NCI-H2107 treated with DMSO at 0.1 percent for 48 hours (cell line): ENCODE data around the gene USP53.
"Not testable (repeated sequence)": the region's sequence is repeated elsewhere in the genome, so short reads cannot be mapped to it uniquely, and the experiment has no call there.

Source experiments
- DNase-seq: peaks from one replicate; lab custom pipeline; 2025; ENCODE audit not compliant: unreplicated experiment; lab: John Stamatoyannopoulos, UW

USP53 gene

GRCh38 chr4:119271361-119272085, 59.0 kb downstream of the USP53 start:
- no peak for DNase-seq

GRCh38 chr4:119279541-119279940, 67.0 kb downstream of the USP53 start:
- DNase-seq, result not testable (repeated sequence)

- not testable (repeated sequence) for DNase-seq
Observed at GRCh38 chr4:119279945-119280344, 67.4 kb downstream of the USP53 start.

DNA sequence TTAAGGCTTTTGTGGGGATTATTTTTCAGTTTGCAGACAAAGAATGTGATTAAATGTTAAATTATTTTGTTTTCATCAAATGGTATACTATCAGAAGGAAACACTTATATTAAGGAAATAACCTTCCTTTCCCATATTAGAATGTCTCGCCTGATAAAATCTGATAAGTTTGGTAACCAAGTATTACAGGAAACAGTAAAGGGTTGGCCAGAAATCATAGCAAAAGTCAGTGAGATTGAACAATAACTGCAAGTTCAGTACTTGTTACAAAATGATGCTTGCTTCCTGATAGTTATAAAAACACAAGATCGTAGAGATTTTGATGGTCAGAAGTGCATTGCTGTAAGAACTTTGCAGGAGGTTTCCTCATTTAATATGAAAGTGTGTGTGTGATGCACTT, 68.9 kb downstream of the USP53 start:
- DNase-seq, result no peak

DNA sequence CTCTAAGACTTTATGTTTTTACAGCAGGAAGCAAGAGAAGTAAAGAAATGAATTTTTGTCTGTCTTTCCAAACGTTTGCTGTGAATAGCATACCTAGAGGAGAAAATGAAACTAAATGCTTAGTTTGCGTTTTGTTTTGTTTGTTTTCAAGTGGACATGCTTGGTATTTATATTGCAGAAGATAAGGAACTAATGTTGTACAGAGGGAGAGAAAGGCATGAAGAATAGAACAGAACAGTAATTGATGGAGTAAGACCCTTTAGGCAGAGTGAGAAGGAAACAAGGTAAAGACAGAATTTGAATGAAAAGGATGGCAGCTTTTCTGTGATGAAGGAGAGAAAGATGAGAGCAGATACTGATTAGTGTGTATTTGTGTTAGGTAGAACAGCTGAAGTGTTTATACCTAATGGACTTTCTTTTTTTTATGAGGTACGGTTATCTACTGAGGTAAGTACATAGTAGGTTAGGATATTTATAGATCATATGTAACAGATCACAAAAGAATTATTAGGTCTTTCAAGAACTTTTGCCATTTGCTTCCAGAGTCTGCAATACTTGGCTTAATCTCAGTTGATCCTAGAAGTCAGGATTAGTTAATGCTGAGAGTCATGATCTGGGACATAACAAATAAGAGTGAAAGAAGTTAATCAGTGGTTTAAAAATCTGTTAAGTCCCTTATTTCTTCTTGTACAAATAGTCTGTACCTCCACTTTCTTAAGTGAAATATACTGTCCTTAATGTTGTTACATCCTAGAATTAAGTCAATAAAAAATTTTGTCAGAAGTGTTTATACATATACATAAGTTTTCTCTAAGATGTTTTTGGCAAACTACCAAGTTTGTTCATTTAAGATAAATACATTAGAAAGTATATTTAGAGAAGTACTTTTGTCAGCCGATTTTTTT, 72.6 kb downstream of the USP53 start:
- DNase-seq, result no peak

DNA sequence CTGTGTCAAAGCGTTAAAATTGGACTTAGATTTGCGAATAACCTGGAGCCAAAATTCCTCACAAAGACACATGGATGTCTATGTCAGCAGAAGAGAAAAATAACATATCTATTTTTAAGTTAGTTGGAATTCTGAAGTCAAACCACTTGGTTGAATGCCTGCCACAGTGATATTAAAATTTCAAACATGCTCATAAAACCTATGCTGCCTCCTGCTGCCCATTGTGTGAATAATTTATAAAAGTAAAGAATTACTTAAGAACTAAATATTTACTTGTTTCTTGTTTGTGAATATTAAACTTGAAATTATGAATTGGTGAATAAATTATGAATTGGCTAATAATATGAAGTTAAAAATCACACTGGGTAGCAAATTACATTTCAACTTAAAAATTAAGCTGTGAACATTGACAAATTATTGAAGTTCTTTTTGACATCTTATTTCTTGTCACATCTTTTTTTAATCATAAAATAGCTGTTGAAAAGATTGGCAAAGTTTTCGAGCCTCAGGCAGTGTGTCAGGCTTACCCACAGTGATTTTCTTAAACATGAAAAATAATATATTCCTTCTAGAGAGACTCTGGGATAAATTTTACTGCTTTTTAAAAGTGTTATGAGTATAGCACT, 74.0 kb downstream of the USP53 start:
- no peak for DNase-seq

DNA sequence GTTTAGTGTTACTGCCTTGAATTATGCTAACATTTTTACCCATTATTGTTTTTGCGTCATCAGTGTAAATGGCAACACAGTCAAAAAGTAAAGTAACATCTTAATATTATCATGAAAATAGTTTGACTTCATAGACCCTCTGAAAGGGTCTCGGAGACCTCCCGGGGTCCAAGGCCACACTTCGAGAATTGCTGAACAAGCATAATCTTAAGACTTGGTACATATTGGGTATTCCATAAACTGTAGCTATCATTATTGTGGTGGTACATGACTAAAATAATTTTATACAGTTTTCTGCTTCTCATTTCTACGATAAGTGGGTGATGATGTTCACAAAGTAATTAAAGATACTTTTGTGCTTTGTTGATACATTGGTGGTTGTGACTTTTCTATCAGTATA, 76.8 kb downstream of the USP53 start:
- DNase-seq, result no peak

DNA sequence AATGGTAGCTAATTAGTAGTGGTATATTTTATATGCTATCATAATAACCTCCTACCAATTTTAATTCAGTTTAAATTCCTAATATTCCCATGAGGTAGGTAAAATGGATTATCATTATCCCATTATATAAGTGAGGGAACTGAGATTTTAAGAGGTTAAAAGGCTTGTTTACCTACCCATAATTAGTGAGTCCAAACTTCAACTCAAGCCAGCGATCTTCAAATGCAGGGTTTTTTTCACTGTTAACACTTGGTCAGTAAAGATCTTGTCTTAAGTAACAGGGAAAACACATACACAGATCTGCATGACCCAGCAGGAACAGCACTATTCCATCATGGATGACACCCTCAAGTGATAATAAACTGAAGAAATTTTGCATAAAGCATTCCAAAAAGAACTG, 78.1 kb downstream of the USP53 start:
- DNase-seq, result no peak

DNA sequence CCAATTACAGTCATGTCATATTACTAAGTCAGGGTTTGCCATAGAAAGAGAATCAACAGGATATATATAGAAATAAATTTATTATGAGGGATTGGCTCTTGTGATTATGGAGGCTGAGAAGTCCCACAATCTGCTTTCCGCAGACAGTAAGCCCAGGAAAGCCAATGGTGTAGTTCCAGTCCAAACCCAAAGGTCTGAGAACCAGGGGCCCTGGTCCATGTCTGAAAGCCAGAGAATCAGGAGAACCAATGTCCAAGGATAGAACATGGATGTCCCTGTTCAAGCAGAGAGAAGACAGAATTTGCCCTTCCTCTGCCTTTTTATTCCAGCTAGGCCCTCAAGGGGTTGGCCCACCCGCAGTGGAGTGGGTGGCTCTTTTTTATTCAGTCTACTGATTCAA, 83.8 kb downstream of the USP53 start:
- DNase-seq, result no peak

DNA sequence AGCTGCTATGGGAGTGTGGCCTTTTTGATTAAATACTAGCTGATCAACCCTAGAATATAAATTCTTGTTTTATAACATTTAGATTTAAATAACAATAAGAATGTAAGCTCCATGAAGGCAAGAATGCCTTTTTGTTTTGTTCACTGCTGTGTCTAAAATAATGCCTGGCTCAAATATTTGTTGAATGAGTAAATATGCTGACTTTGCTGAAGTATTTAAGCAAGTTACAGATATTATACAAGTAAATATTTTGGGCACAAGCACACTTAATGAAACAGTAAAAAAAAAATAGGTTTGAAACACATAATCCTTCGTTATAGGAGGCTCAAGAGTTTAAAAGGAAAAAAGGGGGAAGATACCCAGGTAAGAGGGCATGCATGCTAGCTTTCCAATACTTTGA, 85.3 kb downstream of the USP53 start:
- no peak for DNase-seq

- no peak for DNase-seq
Observed at GRCh38 chr4:119299260-119299671, 86.8 kb downstream of the USP53 start.

DNA sequence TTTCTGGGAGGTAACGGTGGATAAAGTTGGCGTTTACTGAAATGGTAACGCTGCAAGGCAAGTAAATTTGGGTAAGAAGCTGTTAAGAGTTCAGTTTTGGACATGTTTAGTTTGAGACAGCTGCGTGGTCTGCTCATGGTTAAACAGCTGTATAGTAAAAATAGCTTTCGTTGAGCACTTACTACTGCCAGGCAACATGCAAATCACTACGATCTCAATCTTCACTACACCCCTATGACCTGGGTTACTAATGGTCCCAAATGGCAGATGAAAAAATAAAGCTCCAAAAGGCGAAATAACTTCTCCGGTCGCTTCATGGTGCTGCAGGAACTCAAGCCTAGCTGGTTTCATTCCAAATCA, 87.2 kb downstream of the USP53 start:
- DNase-seq, result no peak

GRCh38 chr4:119300101-119300978, 87.8 kb downstream of the USP53 start:
- DNase-seq, result no peak

DNA sequence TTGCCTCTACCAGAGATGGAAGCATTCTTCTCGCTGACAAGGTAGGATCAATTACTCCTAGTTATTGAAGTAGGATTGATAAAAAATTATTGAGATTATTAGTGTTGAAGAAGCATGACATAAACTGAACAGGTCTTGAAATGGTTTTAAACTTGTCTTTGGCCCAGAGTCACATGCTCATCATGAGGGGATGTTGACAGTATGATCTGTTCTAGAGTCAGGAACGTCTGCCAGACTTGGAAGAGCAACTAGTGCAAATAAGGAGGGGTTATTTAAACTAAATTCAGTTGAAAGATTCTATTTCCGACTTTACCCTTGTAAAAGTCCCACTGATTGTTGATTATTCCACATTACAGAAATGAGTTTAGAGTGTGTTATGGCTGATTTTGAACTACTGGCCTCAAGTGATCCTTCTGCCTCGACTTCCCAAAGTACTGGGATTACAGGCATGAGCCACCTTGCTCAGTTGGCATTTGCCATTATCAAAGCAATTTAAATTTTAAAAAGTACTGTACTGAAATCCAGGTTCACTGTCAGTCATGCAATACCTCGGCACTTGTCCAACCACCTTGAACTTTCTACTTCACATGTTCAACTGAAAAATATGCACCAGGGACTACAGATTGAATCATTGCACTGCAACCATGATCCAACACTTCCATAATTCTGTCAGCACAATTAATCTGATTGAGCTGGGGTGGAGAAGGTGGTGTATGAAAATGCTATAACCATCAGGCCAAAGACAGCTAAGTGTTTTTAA, 89.7 kb downstream of the USP53 start:
- no peak for DNase-seq

GRCh38 chr4:119303587-119304305, 91.2 kb downstream of the USP53 start:
- no peak for DNase-seq

DNA sequence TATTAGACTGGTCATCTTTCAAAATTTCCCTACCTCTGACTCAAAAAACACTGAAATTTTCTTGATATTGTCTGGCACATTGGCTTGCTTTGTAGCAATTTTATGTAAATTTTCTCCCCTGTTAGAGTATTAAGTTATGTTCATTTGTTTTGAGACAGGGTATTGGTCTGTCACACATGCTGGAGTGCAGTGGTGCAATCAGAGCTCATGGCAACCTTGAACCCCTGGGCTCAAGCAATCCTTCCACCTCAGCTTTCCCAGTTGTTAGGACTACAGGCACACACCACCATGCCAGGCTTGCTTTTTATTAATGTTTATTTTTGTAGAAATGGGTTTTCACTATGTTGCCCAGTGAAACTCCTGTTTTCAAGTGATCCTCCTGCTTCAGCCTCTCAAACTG, 91.9 kb downstream of the USP53 start:
- no peak for DNase-seq

DNA sequence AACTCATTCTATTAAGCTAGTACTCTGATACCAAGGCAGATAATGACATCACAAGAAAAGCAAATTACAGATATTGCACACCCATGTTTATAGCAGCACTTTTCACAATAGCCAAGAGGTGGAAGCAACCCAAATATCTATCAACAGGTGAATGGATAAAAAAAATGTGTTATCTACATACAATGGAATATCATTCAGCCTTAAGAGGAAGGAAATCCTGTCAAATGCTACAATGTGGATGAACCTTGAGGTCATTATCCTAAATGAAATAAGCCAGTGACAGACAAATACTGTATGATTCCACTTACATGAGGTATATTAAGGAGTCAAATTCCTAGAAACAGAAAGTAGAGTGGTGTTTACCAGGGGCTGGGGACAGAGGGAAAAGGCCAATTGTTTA, 95.1 kb downstream of the USP53 start:
- DNase-seq, result no peak

DNA sequence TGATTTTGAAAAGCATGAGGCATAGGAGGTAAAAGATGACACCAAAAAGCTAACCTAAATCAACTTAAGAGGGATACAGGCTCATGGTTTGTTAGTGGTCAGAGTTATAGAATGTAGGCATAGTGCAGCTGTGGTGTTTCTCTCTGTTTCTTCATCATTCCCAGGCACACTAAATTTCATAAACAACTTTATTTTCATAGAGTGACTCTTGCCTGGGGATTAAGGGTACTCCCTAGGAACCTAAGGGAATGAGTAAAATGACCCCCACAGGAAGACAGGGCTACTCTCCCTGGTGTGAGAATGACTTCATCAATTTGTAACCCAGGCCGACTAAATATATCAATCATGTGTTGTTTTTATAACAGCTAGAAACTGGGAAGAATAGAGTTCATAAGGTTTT, 98.3 kb downstream of the USP53 start:
- DNase-seq, result no peak

GRCh38 chr4:119313237-119313636, 100.7 kb downstream of the USP53 start:
- no peak for DNase-seq

DNA sequence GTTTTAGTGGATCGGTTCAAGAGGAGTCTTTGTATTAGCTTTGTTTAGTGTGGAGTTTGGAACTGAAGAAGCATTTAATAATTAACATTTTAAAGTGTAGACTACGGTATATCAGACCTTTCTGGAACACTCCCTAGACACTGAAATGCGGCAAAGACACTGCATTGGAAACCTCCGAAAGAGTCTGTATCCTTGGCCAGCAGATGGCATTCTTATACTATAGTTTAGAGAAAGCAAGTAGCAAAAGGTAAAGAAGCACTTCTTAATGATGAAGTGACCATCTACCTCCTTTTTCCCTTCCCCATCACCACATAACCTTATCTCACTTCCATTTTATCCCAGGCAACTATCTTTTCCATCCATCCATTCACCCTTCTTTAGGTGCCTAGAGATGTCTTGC, 101.8 kb downstream of the USP53 start:
- peak; percentile 11 for DNase-seq
